Mucosa of descending colon (tissue), 3 donors: ENCODE measurements around the gene PPP3CA. TPM values are rescaled to one million over a fixed set of nuclear protein-coding genes. Genes with fewer than 3 reads are reported as not detected.

ENCODE experiments used
- ATAC-seq: fragments of 200-7000 bp; cut with Tn5 transposase; one replicate; pipeline ENCODE4 v1.9.1; 2020; ENCODE audit warnings: mild to moderate bottlenecking, moderate library complexity
- DNase-seq, 3 donors: peaks; one replicate each; pipeline ENCODE4 v3.0.0-alpha.2; 2020
- H3K36me3 ChIP-seq: fragments of 200-600 bp; one replicate; pipeline ENCODE4 v1.8.0; 2021; ENCODE audit warnings: low read depth, mild to moderate bottlenecking
- H3K4me1 ChIP-seq: fragments of 200-600 bp; one replicate; pipeline ENCODE4 v1.8.0; 2021; ENCODE audit warnings: low read depth, mild to moderate bottlenecking
- H3K4me3 ChIP-seq: fragments of 200-600 bp; one replicate; pipeline ENCODE4 v1.8.0; 2021; ENCODE audit warnings: mild to moderate bottlenecking
- H3K9me3 ChIP-seq: fragments of 200-600 bp; one replicate; pipeline ENCODE4 v1.8.0; 2021; ENCODE audit warnings: mild to moderate bottlenecking
- CTCF ChIP-seq: fragments of 200-600 bp; IDR thresholded peaks from one replicate; pipeline ENCODE4 v1.8.0; 2022; ENCODE audit warnings: antibody characterized with exemption, mild to moderate bottlenecking
- intact Hi-C, 2 donors: fragments of 100-400 bp; cut with DNase I in 1 of 2; cut with micrococcal nuclease in 1 of 2; formaldehyde crosslinking; loops; one replicate each; pipeline versions ENCODE4 v1.11.0 to v1.11.1; 2022; cut with DNase I, micrococcal nuclease
- total RNA-seq, 3 donors: library from RNA; stranded (reverse); fragmentation: NEBNext Ultra II Directional in 2 of 3; extraction: Animal tissue kit (Norgen Biotek cat#: 25700) in 2 of 3; gene quantifications; one replicate each; pipeline versions ENCODE4 v1.2.1 to v1.2.4, GENCODE V29; 2021 to 2023
- donor health status: DM: no; HTN: no; CAD: no; lungs with moderate emphysema.
- donor health status: DM: no; HTN: no; CAD: no.
- donor health status: DM: no; HTN: yes; CAD: no.

Gene PPP3CA
- total RNA-seq, 3 donors from 2014 or later: 38.3 to 47.6 (median 40.4) TPM

- intact Hi-C loops: no loop called here
- no peaks in the 10 kb centered on the region for H3K9me3 ChIP-seq
- no peaks in the 10 kb centered on the region for H3K4me1 ChIP-seq
- H3K36me3 ChIP-seq: no peaks in the 10 kb centered on the region
- no peak for TF ChIP-seq CTCF
- ATAC-seq (no peak), DNase-seq (no peak)
- H3K4me3 ChIP-seq: no peak overlapping the region
Measured at GRCh38 chr4:101152521-101152920, 194.8 kb downstream of the PPP3CA start.

- intact Hi-C loops: no loop called here
- no peak for ATAC-seq
- H3K9me3 ChIP-seq: no peaks in the 10 kb centered on the region
Measured at GRCh38 chr4:101148551-101148950, 198.8 kb downstream of the PPP3CA start.

GRCh38 chr4:101147283-101147682 is 200.0 kb downstream of the PPP3CA start:
- no peaks in the 10 kb centered on the region for H3K4me1 ChIP-seq
- no peak for TF ChIP-seq CTCF
- H3K9me3 ChIP-seq: no peaks in the 10 kb centered on the region
- H3K36me3 ChIP-seq: no peaks in the 10 kb centered on the region
- H3K4me3 ChIP-seq: no peak overlapping the region
- DNase-seq (no peak), ATAC-seq (no peak)
- intact Hi-C loops: no loop called here

More at GRCh38 chr4:101148551-101148950, 198.8 kb downstream of the PPP3CA start:
- H3K36me3 ChIP-seq: no peaks in the 10 kb centered on the region
- no peak for DNase-seq
- no peak overlapping the region for H3K4me3 ChIP-seq
- H3K4me1 ChIP-seq: no peaks in the 10 kb centered on the region
- TF ChIP-seq CTCF: no peak

- intact Hi-C loops: no loop called here
- TF ChIP-seq CTCF: no peak
- Histone ChIP-seq H3K9me3 (no peaks in the 10 kb centered on the region), H3K36me3 (no peaks in the 10 kb centered on the region), H3K4me3 (no peak overlapping the region), H3K4me1 (no peaks in the 10 kb centered on the region)
- DNase-seq (no peak), ATAC-seq (no peak)
Measured at GRCh38 chr4:101145021-101145420, 202.3 kb downstream of the PPP3CA start.

GRCh38 chr4:101142259-101142658 is 205.1 kb downstream of the PPP3CA start:
- Histone ChIP-seq H3K36me3 (no peaks in the 10 kb centered on the region), H3K9me3 (no peaks in the 10 kb centered on the region), H3K4me3 (no peak overlapping the region), H3K4me1 (no peaks in the 10 kb centered on the region)
- TF ChIP-seq CTCF: no peak
- intact Hi-C loops: no loop called here
- no peak for DNase-seq
- no peak for ATAC-seq

GRCh38 chr4:101141855-101142254 is 205.5 kb downstream of the PPP3CA start:
- no peak for TF ChIP-seq CTCF

More at GRCh38 chr4:101141855-101142254, 205.5 kb downstream of the PPP3CA start:
- Histone ChIP-seq H3K4me1 (no peaks in the 10 kb centered on the region), H3K9me3 (no peaks in the 10 kb centered on the region), H3K4me3 (no peak overlapping the region), H3K36me3 (no peaks in the 10 kb centered on the region)
- no peak for DNase-seq
- ATAC-seq: no peak
- intact Hi-C loops: no loop called here
